ENCODE data around the gene PIGQ. TPM values are rescaled to one million over a fixed set of nuclear protein-coding genes. Genes with fewer than 3 reads are reported as not detected.

Gene PIGQ
- total RNA-seq, 4 donors from 2014 or later: 10.0 to 56.9 (median 30.7) TPM

- Histone ChIP-seq H3K4me3 (no peak overlapping the region), H3K4me1 (no peaks in the 10 kb centered on the region), H3K36me3 (no peaks in the 10 kb centered on the region), H3K27ac (no peak overlapping the region), H3K27me3 (no peaks in the 10 kb centered on the region), H3K9me3 (no peaks in the 10 kb centered on the region)
- no peak for DNase-seq
- intact Hi-C loops (cut with DNase I; ENCODE audit: low total_unique reads): loop anchor here (10.0 kb wide), 1 partner anchor 91 kb away; the partner anchor contains the start of gene RHOT2
- TF ChIP-seq CTCF (IDR thresholded peaks at IDR 0.05) (no peak), POLR2A (IDR thresholded peaks at IDR 0.05) (no peak)
These were observed 4.4 kb downstream of the PIGQ start for GRCh38 chr16:574021-574760.

GRCh38 chr16:575354-576196 lies 5.8 kb downstream of the PIGQ start:
- intact Hi-C loops (cut with DNase I; ENCODE audit: low total_unique reads): loop anchor here (10.0 kb wide), 1 partner anchor 89 kb away; the partner anchor contains the start of gene RHOT2

GRCh38 chr16:576197-576822 lies 6.5 kb downstream of the PIGQ start:
- TF ChIP-seq POLR2A (IDR thresholded peaks at IDR 0.05): no peak
- TF ChIP-seq CTCF (IDR thresholded peaks at IDR 0.05): no peak
- H3K27ac ChIP-seq: no peak overlapping the region
- no peak overlapping the region for H3K4me3 ChIP-seq
- H3K36me3 ChIP-seq: no peaks in the 10 kb centered on the region
- no peak for DNase-seq
- intact Hi-C loops (cut with DNase I; ENCODE audit: low total_unique reads): loop anchor here (10.0 kb wide), 1 partner anchor 88 kb away; the partner anchor contains the start of gene RHOT2
- H3K27me3 ChIP-seq: no peaks in the 10 kb centered on the region
- no peaks in the 10 kb centered on the region for H3K4me1 ChIP-seq
- H3K9me3 ChIP-seq: no peaks in the 10 kb centered on the region

More at GRCh38 chr16:575354-576196, 5.8 kb downstream of the PIGQ start:
- no peaks in the 10 kb centered on the region for H3K4me1 ChIP-seq
- H3K9me3 ChIP-seq: no peaks in the 10 kb centered on the region
- DNase-seq: no peak
- no peaks in the 10 kb centered on the region for H3K36me3 ChIP-seq
- TF ChIP-seq CTCF (IDR thresholded peaks at IDR 0.05) (no peak), POLR2A (IDR thresholded peaks at IDR 0.05) (no peak)
- no peaks in the 10 kb centered on the region for H3K27me3 ChIP-seq
- H3K27ac ChIP-seq: no peak overlapping the region
- H3K4me3 ChIP-seq: no peak overlapping the region

- H3K9me3 ChIP-seq: no peaks in the 10 kb centered on the region
- H3K36me3 ChIP-seq: no peaks in the 10 kb centered on the region
- H3K4me3 ChIP-seq: no peak overlapping the region
- TF ChIP-seq POLR2A (IDR thresholded peaks at IDR 0.05) (no peak), CTCF (IDR thresholded peaks at IDR 0.05) (no peak)
- intact Hi-C loops (cut with DNase I; ENCODE audit: low total_unique reads): loop anchor here (10.0 kb wide), 1 partner anchor 88 kb away; the partner anchor contains the start of gene RHOT2
- no peak for DNase-seq
- H3K27ac ChIP-seq: no peak overlapping the region
- H3K4me1 ChIP-seq: no peaks in the 10 kb centered on the region
- no peaks in the 10 kb centered on the region for H3K27me3 ChIP-seq
These were observed 7.0 kb downstream of the PIGQ start for GRCh38 chr16:576823-577201.
